Endothelial cell of umbilical vein (primary cell): ENCODE data around the gene TMEM252. TPM values are rescaled to one million over a fixed set of nuclear protein-coding genes. Genes with fewer than 3 reads are reported as not detected.

Source experiments
- BruUV-seq: library from RNA; stranded (reverse); fragments of 400-500 nt; replicated peaks from 2 replicates; lab custom pipeline; 2021; lab: Mats Ljungman, UMichigan
- CTCF ChIA-PET: fragments of 300-600, 350-600 bp; sonication (Branson Sonifier 250); formaldehyde crosslinking; loops from one replicate; lab custom pipeline; 2021; ENCODE audit warnings: antibody characterized with exemption, inconsistent platforms; lab: Charles Lee
- POLR2A ChIA-PET: fragments of 300-600, 350-600 bp; sonication (Branson Sonifier 250); formaldehyde crosslinking; loops from one replicate; lab custom pipeline; 2021; ENCODE audit warnings: antibody characterized with exemption, inconsistent platforms; lab: Charles Lee
- DNase-seq: peaks from one replicate; pipeline ENCODE4 v3.0.0-alpha.2; 2011; ENCODE audit warnings: low read depth, low spot score
- FAIRE-seq: peaks from 2 replicates; lab custom pipeline; 2011; peaks lifted over from hg19 to GRCh38; lab: Jason Lieb, UNC
- H2AFZ ChIP-seq: 2 replicates; pipeline ENCODE4 v1.6.0; 2012; ENCODE audit warnings: low read depth, low read length, control low read depth, inconsistent platforms
- H3K27ac ChIP-seq: 2 replicates; pipeline ENCODE4 v1.5.1; 2011; ENCODE audit warnings: low read depth, mild to moderate bottlenecking, control low read depth, low read length, moderate library complexity; ENCODE audit not compliant: insufficient read depth
- H3K27me3 ChIP-seq, 2 experiments: 2 replicates each; pipeline versions ENCODE4 v1.6.0 to v1.6.1; 2011; ENCODE audit warnings: low read length in 2 of 2, mixed read lengths in 1 of 2; ENCODE audit not compliant: control insufficient read depth in 2 of 2, insufficient read depth in 2 of 2
- H3K36me3 ChIP-seq, 2 experiments: 2 replicates in 1 of 2; 3 replicates in 1 of 2; pipeline ENCODE4 v1.5.1; 2011; ENCODE audit warnings: low read length in 2 of 2, mild to moderate bottlenecking in 1 of 2, moderate library complexity in 1 of 2; ENCODE audit not compliant: control insufficient read depth in 2 of 2, insufficient read depth in 2 of 2; ENCODE audit errors: extremely low read depth in 1 of 2
- H3K4me1 ChIP-seq: 3 replicates; pipeline ENCODE4 v1.5.1; 2011; ENCODE audit warnings: mild to moderate bottlenecking, low read length; ENCODE audit not compliant: control insufficient read depth, insufficient read depth; ENCODE audit errors: extremely low read depth
- H3K4me2 ChIP-seq: 2 replicates; pipeline ENCODE4 v1.6.1; 2011; ENCODE audit warnings: low read length, control low read depth, mixed read lengths; ENCODE audit not compliant: insufficient read depth
- H3K4me3 ChIP-seq, 3 experiments: fragments of 200-600 bp in 1 of 3; sonication (generic), shearing (Covaris generic) in 1 of 3; replicated peaks in 1 of 3; 2 replicates each; pipeline ENCODE4 v1.5.1; 2011 to 2016; ENCODE audit warnings: control low read depth in 3 of 3, low read length in 3 of 3, mild to moderate bottlenecking in 2 of 3, inconsistent platforms in 1 of 3, low read depth in 1 of 3, moderate library complexity in 1 of 3; ENCODE audit not compliant: insufficient read depth in 1 of 3
- H3K79me2 ChIP-seq: 2 replicates; pipeline ENCODE4 v1.6.0; 2012; ENCODE audit warnings: low read length, inconsistent platforms; ENCODE audit not compliant: control insufficient read depth, insufficient read depth
- H3K9ac ChIP-seq: replicated peaks from 2 replicates; pipeline ENCODE3; 2011; ENCODE audit warnings: low read length, control low read depth; ENCODE audit not compliant: insufficient read depth; ENCODE audit errors: extremely low read depth
- H3K9me1 ChIP-seq: replicated peaks from 3 replicates; pipeline ENCODE4 v1.6.0; 2011; ENCODE audit warnings: mild to moderate bottlenecking, low read length; ENCODE audit not compliant: control insufficient read depth, insufficient read depth; ENCODE audit errors: extremely low read depth
- H3K9me3 ChIP-seq: replicated peaks from 2 replicates; pipeline ENCODE4 v1.5.1; 2012; ENCODE audit warnings: low read length, inconsistent platforms; ENCODE audit not compliant: control insufficient read depth, insufficient read depth
- H4K20me1 ChIP-seq: replicated peaks from 2 replicates; pipeline ENCODE3; 2011; ENCODE audit warnings: mild to moderate bottlenecking, low read length; ENCODE audit not compliant: control insufficient read depth, insufficient read depth; ENCODE audit errors: extremely low read depth
- FOS ChIP-seq: IDR thresholded peaks from 2 replicates; pipeline ENCODE4 v1.6.1; 2011; ENCODE audit warnings: mild to moderate bottlenecking, low read length, moderate library complexity, borderline replicate concordance; ENCODE audit not compliant: insufficient read depth
- GATA2 ChIP-seq: IDR thresholded peaks from 2 replicates; pipeline ENCODE4 v1.7.0; 2011; ENCODE audit warnings: low read depth, mild to moderate bottlenecking, moderate library complexity, mixed read lengths, low read length; ENCODE audit not compliant: insufficient read length, insufficient read depth
- JUN ChIP-seq: IDR thresholded peaks from 2 replicates; pipeline ENCODE4 v1.6.1; 2011; ENCODE audit warnings: borderline replicate concordance, low read depth; ENCODE audit not compliant: insufficient read length, insufficient read depth
- MYC ChIP-seq: IDR thresholded peaks from one replicate; pipeline ENCODE4 v1.6.1; 2011; ENCODE audit warnings: mild to moderate bottlenecking, low read depth, low read length
- POLR2A ChIP-seq: IDR thresholded peaks from 2 replicates; pipeline ENCODE4 v1.6.1; 2012; ENCODE audit warnings: low read depth, mild to moderate bottlenecking, control low read depth, low read length
- POLR2AphosphoS5 ChIP-seq: IDR thresholded peaks from 2 replicates; pipeline ENCODE4 v1.6.1; 2012; ENCODE audit warnings: low read depth, mild to moderate bottlenecking, control low read depth, low read length, moderate library complexity; ENCODE audit not compliant: insufficient read depth
- dilution Hi-C: fragments of 300-500 bp; cut with MboI; formaldehyde crosslinking; loops from one replicate; pipeline ENCODE4 v1.15.0; 2019; ENCODE audit warnings: low sequenced_read_pairs; ENCODE audit not compliant: extremely low pct_ligation_motif_present
- intact Hi-C: fragments of 100-400 bp; cut with micrococcal nuclease; formaldehyde crosslinking; loops from one replicate; pipeline ENCODE4 v1.10.0; 2022
- polyA plus RNA-seq, 4 experiments: library from polyadenylated mRNA; depleted of rRNA in 3 of 4; stranded (reverse) in 3 of 4; unstranded in 1 of 4; fragments of >200 nt; gene quantifications; 2 replicates each; pipeline versions ENCODE4 v1.2.1 to v1.2.3, GENCODE V29; 2011 to 2012; ENCODE audit warnings: missing spikeins in 1 of 4
- total RNA-seq: library from RNA; stranded (reverse); gene quantifications from 2 replicates; pipeline ENCODE4 v1.2.3, GENCODE V29; 2021
- TF ChIP-seq, protein P1 (sequence below): IDR thresholded peaks from 2 replicates; pipeline ENCODE4 v1.6.1; 2011; ENCODE audit not compliant: insufficient read depth, insufficient read length
- TF ChIP-seq, protein P2 (sequence below), 2 donors: IDR thresholded peaks; 1 replicate in 1 of 2; 2 replicates in 1 of 2; pipeline ENCODE4 v1.5.1; 2011; ENCODE audit warnings: low read length in 2 of 2, mild to moderate bottlenecking in 2 of 2, moderate library complexity in 2 of 2, control low read depth in 1 of 2, inconsistent platforms in 1 of 2, low read depth in 1 of 2; ENCODE audit not compliant: insufficient read depth in 1 of 2; ENCODE audit errors: extremely low read depth in 1 of 2

TMEM252 gene
- total and polyA plus RNA-seq, 2 donors (not counting 3 experiments of a cell fraction or from before 2014, with no cell fraction given) = not detected

DNA sequence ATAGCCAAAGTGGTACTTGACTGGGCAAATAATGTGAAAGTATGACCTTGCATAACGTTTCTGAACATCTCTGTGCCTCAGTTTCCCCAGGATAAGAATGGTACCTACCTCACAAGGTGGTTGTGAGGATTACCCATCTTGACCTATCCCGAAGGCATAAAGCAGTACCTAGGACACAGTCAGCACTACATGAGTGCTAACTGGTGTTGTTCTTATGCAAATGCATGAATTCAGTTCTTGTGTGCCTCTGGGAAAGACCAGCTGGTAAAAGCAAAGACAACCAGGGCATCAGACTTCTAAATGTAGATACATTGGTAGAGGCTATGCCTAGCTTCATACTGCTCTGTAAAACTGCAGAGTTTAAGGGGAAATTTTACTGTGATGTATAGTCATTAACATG, 21.8 kb upstream of the TMEM252 start:
- ChIA-PET POLR2A (no interaction called here), CTCF (interaction anchor here (2.1 kb wide), 1 partner anchor 12 kb away, joined by 6 read pairs; no protein-coding TSS in a partner anchor)
- Histone ChIP-seq H3K4me2 (no peak overlapping the region), H3K4me3 (no peak overlapping the region), H3K9me1 (no peaks in the 10 kb centered on the region), H2AFZ (no peak overlapping the region), H3K4me1 (no peaks in the 10 kb centered on the region), H3K27ac (no peak overlapping the region), H4K20me1 (no peaks in the 10 kb centered on the region), H3K79me2 (no peaks in the 10 kb centered on the region), H3K9me3 (no peaks in the 10 kb centered on the region), H3K27me3 (no peaks in the 10 kb centered on the region), H3K36me3 (no peaks in the 10 kb centered on the region), H3K9ac (no peak overlapping the region)
- BruUV-seq = no TSS peak
- DNase-seq (no peak), FAIRE-seq (no peak)
- dilution Hi-C loops (no loop called here), intact Hi-C loops (no loop called here)
- TF ChIP-seq POLR2A = no peak
- TF ChIP-seq, protein P1, sequence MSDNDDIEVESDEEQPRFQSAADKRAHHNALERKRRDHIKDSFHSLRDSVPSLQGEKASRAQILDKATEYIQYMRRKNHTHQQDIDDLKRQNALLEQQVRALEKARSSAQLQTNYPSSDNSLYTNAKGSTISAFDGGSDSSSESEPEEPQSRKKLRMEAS = no peak
- TF ChIP-seq JUN = no peak
- no peak for TF ChIP-seq GATA2
- TF ChIP-seq MYC = no peak
- TF ChIP-seq, protein P2, sequence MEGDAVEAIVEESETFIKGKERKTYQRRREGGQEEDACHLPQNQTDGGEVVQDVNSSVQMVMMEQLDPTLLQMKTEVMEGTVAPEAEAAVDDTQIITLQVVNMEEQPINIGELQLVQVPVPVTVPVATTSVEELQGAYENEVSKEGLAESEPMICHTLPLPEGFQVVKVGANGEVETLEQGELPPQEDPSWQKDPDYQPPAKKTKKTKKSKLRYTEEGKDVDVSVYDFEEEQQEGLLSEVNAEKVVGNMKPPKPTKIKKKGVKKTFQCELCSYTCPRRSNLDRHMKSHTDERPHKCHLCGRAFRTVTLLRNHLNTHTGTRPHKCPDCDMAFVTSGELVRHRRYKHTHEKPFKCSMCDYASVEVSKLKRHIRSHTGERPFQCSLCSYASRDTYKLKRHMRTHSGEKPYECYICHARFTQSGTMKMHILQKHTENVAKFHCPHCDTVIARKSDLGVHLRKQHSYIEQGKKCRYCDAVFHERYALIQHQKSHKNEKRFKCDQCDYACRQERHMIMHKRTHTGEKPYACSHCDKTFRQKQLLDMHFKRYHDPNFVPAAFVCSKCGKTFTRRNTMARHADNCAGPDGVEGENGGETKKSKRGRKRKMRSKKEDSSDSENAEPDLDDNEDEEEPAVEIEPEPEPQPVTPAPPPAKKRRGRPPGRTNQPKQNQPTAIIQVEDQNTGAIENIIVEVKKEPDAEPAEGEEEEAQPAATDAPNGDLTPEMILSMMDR (IDR thresholded peaks at IDR 0.05; ENCODE audit: extremely low read depth in 1 of 2, insufficient read depth in 1 of 2, low read depth in 1 of 2, low read length in 2 of 2) = no peak
- TF ChIP-seq POLR2AphosphoS5 = no peak
- no peak for TF ChIP-seq FOS
